Activated CD4-positive, alpha-beta T cell treated with anti-CD3 and anti-CD28 coated beads for 48 hours (primary cell): ENCODE results near the gene LEO1.

Experiments used
- DNase-seq: peaks from one replicate; pipeline ENCODE4 v3.0.0-alpha.2; 2020

LEO1 gene

DNA sequence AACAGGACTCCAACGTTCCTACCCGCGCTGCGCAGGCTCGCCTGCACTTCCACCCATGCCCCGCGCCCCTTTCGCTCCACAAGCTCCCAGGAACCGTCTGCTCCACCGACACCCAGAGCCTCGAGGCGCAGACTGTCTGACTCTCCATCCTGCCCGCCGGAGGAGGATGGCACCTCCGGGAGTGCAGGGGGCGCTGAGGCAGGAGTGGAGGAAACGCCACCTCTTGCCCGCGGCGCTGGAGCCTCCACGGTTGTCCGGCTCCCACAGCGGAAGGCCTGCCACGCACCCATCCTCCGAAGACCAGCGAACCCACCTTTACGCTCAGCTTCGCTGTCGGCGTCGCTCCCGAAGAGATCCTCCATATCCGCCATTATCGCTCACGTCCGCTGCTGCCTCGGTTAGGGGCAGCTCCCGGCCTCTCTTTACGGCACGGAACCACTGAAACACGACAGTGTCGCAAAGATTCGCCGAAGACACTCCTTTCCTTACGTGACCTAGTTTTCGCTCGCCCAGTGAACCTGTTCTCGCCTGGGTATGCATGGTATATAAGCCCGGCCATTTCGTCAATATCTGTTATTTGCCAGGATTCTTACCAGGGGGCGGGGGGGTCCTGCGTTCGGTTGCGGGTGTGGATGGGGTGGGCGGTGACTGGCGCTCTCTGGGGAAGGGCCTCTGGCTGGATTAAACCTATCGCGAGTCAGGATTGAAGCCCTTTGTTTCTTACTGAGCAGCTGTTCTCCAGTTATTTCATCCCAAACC is at the start of gene LEO1:
Gene LEO1 (minus strand): TSS at position 404 of the 759 bp plus-strand sequence. CDS start 33 bp downstream, at position 371.
- DNase-seq, result peak; percentile 92

DNA sequence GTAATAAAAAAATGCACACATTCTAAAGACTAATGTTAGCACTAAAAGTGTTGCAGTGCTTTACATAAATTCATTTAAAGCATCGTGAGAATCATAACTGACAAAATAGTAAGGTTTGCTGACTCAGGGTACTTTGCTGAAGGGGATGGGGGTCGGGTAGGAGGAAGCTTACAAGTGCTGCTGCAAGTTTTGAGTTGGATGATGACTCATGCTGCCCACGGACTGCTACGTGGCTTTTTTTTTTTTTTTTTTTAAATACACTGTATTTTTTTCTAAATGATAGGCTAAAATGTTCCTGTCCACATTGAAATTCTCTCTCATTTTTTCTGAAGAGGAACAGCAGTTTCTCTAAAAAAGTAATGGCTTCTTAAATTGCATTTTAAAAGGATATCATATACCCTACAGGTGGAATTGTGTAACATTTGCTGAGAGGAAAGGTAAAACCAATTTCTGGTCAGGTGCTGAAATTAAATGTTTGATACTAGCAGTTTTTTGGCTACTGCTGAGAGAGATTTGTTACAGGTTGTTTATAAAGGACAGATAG is 49.6 kb upstream of the LEO1 start:
- DNase-seq, result peak; percentile 78

DNA sequence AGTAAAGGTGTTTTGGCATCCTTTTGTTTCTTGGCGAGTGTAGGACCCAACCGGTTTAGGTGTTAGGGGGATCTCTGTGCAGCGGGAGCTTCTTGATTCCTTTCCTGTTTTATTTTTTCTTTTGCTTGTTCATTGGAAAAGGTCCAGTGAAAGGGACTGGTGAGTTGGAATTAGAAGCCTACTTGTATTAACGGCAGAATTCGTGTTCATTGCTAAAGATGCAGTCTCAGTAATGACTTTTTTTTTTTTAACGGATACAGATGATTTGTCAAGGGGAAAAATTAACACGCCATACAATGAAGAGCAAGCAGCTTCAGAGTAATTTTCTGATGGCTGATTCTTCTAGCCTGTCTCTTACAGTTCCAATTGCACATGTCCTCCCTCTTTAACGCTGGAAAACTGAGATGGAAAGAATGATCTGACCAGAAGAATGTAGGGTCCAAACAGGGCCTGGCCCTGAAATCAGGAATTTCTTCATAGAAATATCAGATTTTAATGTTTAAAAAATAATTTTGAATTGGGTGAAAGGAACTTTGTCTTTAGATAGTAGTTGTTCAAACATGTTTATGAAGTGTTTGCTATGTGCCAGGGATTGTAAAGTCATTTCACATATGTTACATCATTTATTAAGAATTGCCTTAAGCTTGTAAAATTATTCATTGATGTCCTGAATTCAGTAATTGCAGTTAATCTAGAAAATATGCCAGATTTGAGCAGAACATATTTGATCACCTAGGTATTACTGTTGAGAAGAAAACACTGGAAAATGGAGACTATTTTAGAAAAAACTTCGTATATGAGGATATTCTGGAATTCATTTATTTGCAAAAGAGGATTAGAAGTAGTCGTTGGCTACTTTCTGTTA is 48.9 kb upstream of the LEO1 start:
- DNase-seq, result no peak

GRCh38 chr15:52019394-52020220 is 48.0 kb upstream of the LEO1 start:
- peak; percentile 80 for DNase-seq

GRCh38 chr15:52018693-52019393 is 47.3 kb upstream of the LEO1 start, which contains the start of gene MAPK6:
Gene MAPK6 (plus strand): TSS chr15:52019219. CDS start chr15:52046461, 27,242 bp downstream.
- peak; percentile 95 for DNase-seq

DNA sequence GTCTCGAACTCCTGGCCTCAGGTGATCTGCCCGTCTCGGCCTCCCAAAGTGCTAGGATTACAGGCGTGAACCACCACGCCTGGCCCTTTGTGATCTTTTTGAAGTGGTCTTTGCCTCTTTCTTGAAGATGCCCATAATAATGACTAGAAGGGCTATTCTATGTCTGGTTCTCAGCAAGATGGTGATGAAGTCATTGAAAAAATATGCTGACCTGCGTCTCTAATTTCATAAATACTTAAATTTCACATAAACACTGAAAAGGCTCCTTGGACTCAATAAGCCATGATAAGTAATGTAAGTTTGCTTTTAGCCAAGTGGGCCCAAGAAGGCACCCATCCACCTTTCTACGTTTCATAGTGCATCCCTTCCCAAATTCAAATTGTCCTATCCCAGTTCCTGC is 46.7 kb upstream of the LEO1 start:
- no peak for DNase-seq

GRCh38 chr15:52016316-52016715 is 44.7 kb upstream of the LEO1 start:
- DNase-seq, result no peak

GRCh38 chr15:52014616-52015015 is 43.0 kb upstream of the LEO1 start:
- DNase-seq, result no peak

GRCh38 chr15:52013151-52013791 is 41.7 kb upstream of the LEO1 start:
- no peak for DNase-seq

- no peak for DNase-seq
Measured at GRCh38 chr15:52012210-52012609, 40.6 kb upstream of the LEO1 start.

DNA sequence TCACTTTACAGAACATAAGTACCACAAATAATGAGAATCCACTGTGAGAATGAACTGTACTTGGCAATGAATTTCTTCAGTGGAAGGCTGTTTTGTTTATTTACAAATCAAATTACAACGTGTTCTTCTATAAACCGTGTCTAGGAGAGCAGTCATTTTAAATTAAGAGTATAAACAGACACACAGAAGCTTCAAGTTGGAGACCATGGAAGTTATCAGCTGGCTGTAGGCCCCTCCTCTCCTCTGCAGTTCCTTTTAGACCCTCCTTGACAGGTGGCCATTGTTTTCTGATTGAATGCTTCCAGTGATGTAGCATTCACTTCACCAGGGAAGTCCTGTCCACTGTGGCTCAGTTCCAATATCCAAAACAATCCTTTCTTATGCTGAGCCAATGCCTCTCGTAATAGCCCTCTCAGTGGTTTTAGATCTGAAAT is 40.1 kb upstream of the LEO1 start:
- DNase-seq, result no peak

- peak; percentile 88 for DNase-seq
Measured at GRCh38 chr15:52010633-52011595, 39.3 kb upstream of the LEO1 start.

DNA sequence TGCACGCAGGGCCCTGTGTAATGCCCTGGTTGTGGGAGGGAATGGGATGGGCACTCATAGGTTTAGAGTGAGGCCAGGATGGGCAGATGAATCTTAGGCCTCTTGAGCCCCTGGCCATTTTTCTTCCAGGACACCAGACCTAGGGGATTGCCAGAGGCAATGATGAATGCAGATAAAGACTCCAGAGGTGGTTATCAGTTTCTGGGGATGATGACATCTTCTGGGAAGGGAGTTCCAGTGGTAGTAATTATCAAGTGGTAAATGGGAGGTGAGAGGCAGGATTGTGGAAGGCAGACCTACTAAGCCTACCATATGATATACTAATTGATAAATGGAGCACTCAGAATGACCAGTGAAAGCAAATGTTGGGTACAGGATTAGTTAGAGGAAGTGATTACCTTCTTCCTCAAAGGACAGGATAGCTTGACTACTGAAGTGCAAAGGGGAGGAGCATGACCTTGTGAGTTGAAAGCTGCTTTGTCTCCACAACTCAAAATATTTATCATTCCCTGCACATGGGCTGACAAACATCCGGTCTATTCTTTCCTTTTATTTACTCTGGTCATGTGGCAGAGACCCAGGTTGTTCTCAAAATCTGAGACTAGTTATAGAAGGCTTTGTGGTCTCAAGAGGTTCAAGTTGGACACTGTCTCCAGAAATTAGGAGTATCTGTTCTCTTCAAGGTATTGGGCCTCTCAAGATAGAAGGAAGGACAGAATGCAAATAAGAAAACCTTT is 37.3 kb upstream of the LEO1 start:
- DNase-seq, result no peak

DNA sequence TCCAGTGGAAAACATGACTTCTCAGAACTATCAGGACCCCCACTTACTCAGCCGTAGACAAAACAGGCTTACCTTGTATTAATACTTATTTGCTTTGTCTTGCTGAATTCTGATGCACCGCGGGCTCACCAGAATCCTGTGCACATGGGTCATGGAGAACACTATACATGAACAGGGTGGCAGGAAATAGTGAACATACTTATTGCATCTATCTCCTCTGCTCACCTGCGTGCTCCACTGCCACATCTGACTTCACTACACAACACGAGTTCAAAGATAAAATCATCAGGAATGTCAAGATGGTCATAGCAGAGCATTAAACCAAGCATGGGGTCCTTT is 36.8 kb upstream of the LEO1 start:
- peak; percentile 11 for DNase-seq

DNA sequence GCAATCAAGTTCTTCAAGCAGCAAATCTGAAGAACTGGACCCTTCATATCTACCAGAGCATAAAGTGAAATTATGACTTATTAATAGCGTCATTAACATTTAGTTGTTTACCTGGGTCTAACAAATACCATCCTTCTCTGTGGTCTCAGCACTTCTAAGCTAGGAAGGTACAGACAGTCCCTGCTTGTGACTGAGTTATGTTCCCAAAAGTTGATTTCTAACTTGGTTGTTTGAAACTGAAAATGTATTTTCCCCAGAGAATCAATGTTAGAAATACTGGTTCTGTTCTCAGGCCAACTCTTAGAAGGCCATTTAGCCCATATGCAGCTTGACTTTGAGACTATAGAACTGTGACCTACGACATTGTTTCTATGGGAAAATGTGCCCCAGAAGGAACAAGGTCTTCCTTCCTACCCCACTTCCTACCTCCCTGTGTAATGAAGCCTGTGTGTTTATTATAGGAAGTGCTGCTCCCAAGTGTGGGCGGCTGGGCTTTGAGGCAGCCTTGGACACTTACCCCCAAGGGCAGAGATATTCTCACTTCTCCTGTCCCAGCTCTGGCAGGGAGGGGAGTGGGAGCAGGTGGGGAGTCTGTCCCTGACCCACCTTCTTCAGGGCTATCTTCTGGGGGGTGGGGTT is 35.2 kb upstream of the LEO1 start:
- DNase-seq, result no peak

DNA sequence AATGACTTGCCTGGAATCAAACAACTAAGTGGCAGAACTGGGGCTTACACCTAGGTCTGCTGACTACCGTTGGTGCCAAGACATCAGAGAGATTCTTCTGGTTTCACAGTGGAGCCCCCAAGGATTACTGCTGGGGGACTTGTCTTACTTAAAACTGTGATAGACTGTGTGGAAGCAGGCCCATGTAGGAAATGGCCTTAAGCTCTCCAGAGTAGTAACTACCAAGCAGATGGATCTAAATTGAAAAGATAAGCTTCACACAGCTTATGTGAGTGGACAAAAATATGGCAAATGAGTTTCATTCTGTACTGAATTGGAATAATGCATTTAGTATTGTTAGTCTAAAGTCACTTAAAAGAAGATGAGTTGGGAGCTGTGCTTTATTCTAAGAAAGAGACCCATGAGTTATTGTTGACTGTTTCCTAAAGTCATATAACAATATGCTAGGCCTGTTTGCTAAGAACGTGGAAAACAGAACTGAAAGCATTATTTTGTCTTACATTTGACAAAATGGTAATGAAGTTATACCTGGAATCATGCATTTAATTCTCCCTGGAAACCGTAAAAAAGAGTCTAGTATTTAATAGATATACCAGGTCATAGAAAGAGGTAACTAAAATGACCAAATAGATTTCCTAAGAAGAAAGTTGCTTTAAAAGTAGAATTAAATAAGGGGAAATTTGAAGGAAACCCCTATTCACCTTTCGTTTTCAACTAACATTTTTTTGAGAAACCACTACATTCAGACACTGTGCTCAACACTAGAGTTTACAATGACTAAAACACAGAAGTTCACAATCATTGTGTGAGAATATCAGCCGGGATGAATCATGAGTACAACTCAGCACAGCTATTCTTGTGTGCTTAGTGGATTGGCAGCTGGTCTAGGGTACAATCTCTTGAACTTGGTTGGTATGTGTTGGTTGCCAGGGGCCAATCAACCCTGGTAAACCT is 34.4 kb upstream of the LEO1 start:
- peak; percentile 44 for DNase-seq

DNA sequence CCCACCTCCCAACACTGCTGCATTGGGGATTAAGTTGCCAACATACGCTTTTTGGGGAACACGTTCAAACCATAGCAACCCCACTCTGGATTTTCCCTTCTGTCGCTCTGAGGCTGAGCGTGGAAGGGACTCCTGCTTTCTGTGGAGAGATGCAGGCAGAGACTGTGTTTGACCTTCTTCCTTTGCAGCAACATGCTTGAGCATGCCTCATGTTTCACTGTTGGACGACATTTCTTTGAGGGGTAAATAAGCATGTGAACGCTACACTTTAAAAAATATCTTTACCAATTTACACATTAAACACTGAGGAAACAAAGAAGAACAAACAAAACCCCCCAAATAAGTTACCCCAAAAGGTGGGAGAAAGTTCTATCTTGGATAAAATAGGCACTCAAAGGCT is 33.2 kb upstream of the LEO1 start:
- no peak for DNase-seq

GRCh38 chr15:52003710-52004109 is 32.1 kb upstream of the LEO1 start:
- DNase-seq, result no peak
